ENCODE data around the gene GFER.

DNA sequence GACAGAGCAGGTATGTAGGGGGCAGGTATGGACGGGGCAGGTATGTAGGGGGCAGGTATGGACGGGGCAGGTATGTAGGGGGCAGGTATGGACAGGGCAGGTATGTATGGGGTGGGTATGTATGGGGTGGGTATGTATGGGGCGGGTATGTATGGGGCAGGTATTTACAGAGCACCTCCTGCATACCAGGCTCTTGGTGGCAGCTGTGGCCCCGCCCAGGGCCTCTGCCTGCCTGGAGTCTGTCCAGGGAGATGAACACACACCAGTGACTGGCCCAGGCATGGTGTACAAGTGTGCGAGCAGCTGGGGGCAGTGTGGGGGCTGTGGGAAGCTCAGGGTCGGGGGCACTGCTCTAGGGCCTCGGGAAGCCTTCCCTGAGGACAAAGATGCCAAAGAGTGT lies 33.9 kb upstream of the GFER start:
- TF ChIP-seq, protein P1, sequence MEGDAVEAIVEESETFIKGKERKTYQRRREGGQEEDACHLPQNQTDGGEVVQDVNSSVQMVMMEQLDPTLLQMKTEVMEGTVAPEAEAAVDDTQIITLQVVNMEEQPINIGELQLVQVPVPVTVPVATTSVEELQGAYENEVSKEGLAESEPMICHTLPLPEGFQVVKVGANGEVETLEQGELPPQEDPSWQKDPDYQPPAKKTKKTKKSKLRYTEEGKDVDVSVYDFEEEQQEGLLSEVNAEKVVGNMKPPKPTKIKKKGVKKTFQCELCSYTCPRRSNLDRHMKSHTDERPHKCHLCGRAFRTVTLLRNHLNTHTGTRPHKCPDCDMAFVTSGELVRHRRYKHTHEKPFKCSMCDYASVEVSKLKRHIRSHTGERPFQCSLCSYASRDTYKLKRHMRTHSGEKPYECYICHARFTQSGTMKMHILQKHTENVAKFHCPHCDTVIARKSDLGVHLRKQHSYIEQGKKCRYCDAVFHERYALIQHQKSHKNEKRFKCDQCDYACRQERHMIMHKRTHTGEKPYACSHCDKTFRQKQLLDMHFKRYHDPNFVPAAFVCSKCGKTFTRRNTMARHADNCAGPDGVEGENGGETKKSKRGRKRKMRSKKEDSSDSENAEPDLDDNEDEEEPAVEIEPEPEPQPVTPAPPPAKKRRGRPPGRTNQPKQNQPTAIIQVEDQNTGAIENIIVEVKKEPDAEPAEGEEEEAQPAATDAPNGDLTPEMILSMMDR (IDR thresholded peaks at IDR 0.05): no peak
- no peak for TF ChIP-seq POLR2A (IDR thresholded peaks at IDR 0.05)
